Measurements from ENCODE around the gene MICAL3.

Gene MICAL3

DNA sequence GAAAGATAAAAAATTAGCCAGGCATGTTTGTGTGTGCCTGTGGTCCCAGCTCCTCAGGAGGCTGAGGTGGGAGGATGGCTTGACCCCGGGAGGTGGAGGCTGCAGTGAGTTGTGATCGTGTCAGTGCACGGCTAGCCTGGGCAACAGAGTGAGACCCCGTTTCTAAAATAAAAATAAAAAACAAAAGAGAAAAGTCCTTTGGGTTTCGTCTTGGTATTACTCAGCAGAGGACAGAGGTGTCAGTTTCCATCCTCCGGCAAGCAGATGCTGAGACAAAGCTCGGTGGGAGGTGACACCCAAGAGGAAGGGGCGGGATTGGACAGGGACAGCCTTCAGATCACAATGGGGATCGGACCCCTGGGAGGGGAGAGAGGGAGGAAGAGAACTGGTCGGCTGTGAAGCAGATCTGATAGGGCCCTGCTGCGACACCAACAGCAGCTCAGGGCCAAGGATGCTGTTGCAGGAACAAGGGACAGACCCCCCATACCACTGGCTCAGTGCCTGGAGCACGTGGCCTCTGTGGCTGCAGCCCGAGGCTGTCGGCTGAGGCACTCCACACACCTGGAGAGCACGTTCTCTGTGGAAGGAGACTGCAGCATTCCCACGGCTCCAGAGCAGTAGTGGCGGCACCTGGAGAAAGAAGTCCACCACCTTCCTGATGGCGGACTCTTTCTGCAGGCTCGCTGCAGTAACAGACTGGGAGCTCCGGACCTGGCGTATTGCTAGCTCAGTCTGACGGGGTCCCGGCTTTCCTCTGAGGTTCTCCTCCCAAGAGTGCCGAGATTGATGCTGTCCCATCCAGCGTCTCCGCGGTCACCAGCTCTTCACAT, 244.9 kb downstream of the MICAL3 start:
- Histone ChIP-seq H3K9me3 (ENCODE audit: insufficient read depth, low read length) (no peaks in the 10 kb centered on the region), H2AFZ (ENCODE audit: low read depth, low read length) (no peak overlapping the region), H3K27ac (ENCODE audit: low read length) (peak overlapping the region; percentile 94), H3K9ac (ENCODE audit: low read length) (peak overlapping the region; percentile 97), H3K36me3 (replicated peaks; ENCODE audit: low read depth, low read length) (peaks cover 20% of the 10 kb centered on the region), H3K4me2 (ENCODE audit: low read length) (peak overlapping the region; percentile 99), H3K4me3 (ENCODE audit: low read length) (peak overlapping the region; percentile 83), H3K27me3 (ENCODE audit: low read depth, low read length) (no peaks in the 10 kb centered on the region), H3K79me2 (ENCODE audit: low read length) (peaks cover 57% of the 10 kb centered on the region), H3K4me1 (ENCODE audit: low read length) (peaks cover 73% of the 10 kb centered on the region), H4K20me1 (ENCODE audit: insufficient read depth, low read length) (no peaks in the 10 kb centered on the region)
- no peak for TF ChIP-seq EZH2phosphoT487 (IDR thresholded peaks at IDR 0.05; ENCODE audit: low read depth)
- TF ChIP-seq, protein P1, sequence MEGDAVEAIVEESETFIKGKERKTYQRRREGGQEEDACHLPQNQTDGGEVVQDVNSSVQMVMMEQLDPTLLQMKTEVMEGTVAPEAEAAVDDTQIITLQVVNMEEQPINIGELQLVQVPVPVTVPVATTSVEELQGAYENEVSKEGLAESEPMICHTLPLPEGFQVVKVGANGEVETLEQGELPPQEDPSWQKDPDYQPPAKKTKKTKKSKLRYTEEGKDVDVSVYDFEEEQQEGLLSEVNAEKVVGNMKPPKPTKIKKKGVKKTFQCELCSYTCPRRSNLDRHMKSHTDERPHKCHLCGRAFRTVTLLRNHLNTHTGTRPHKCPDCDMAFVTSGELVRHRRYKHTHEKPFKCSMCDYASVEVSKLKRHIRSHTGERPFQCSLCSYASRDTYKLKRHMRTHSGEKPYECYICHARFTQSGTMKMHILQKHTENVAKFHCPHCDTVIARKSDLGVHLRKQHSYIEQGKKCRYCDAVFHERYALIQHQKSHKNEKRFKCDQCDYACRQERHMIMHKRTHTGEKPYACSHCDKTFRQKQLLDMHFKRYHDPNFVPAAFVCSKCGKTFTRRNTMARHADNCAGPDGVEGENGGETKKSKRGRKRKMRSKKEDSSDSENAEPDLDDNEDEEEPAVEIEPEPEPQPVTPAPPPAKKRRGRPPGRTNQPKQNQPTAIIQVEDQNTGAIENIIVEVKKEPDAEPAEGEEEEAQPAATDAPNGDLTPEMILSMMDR (IDR thresholded peaks at IDR 0.05; ENCODE audit: low read depth, low read length) = no peak

DNA sequence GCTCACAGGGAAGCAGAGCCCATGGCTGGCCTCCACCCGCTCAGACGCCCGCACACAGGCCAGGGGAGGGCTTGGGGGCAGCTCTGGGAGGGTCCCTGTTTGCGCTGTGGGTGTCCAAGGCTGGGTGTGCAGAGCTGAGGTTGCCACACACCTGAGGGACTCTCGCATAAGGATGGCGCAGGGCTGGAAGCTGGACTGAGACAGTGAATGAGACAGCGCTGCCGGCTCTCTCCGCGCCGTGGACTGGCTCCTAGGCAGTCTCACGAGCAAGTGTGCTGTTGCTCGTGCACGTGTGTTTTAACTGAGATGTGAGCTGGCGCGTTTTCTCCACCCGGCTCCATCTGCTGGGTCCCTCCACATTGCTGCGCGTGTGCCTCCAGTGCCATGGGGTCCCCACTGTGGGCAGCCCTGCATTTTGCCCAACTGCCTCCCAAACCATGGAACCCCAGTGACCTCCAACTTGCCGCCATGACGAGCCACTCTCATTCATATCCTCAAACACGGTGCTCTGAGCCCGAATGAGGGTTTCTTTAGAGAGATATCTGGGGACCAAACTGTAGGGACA, 245.9 kb downstream of the MICAL3 start:
- no peaks in the 10 kb centered on the region for H3K27me3 ChIP-seq (ENCODE audit: low read depth, low read length)
- peaks cover 66% of the 10 kb centered on the region for H3K79me2 ChIP-seq (ENCODE audit: low read length)
- peaks cover 20% of the 10 kb centered on the region for H3K36me3 ChIP-seq (replicated peaks; ENCODE audit: low read depth, low read length)
- H3K4me1 ChIP-seq (ENCODE audit: low read length) = peaks cover 74% of the 10 kb centered on the region
- no peaks in the 10 kb centered on the region for H4K20me1 ChIP-seq (ENCODE audit: insufficient read depth, low read length)
- H3K4me3 ChIP-seq (ENCODE audit: low read length) = peak overlapping the region; percentile 83
- H3K27ac ChIP-seq (ENCODE audit: low read length) = peak overlapping the region; percentile 94
- no peak for TF ChIP-seq EZH2phosphoT487 (IDR thresholded peaks at IDR 0.05; ENCODE audit: low read depth)
- TF ChIP-seq, protein P1 (IDR thresholded peaks at IDR 0.05; ENCODE audit: low read depth, low read length) = no peak
- H3K9me3 ChIP-seq (ENCODE audit: insufficient read depth, low read length) = no peaks in the 10 kb centered on the region
- H2AFZ ChIP-seq (ENCODE audit: low read depth, low read length) = no peak overlapping the region
- peak overlapping the region; percentile 99 for H3K4me2 ChIP-seq (ENCODE audit: low read length)
- peak overlapping the region; percentile 97 for H3K9ac ChIP-seq (ENCODE audit: low read length)

DNA sequence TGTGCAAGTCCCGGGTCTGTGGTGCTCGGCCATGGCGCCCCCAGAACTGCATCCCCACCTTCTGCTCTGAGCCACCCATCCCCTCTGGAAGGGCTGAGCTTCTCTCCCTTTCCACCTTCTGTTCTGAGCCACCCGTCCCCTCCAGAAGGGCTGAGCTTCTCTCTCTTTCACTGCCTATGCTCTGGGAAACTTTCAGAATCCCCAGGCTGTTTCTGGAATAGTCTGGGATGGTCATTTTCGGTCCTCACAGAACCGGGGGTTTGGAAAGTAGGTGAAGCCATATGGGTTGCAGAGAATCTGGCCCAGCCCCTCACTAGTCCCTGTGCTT, 246.7 kb downstream of the MICAL3 start:
- Histone ChIP-seq H4K20me1 (ENCODE audit: insufficient read depth, low read length) (peaks cover 6% of the 10 kb centered on the region), H3K4me2 (ENCODE audit: low read length) (peak overlapping the region; percentile 99), H3K9ac (ENCODE audit: low read length) (peak overlapping the region; percentile 97), H3K79me2 (ENCODE audit: low read length) (peaks cover 73% of the 10 kb centered on the region), H3K4me1 (ENCODE audit: low read length) (peaks cover 70% of the 10 kb centered on the region), H3K4me3 (ENCODE audit: low read length) (peak overlapping the region; percentile 83), H3K27ac (ENCODE audit: low read length) (peak overlapping the region; percentile 94), H3K36me3 (replicated peaks; ENCODE audit: low read depth, low read length) (peaks cover 27% of the 10 kb centered on the region), H3K27me3 (ENCODE audit: low read depth, low read length) (no peaks in the 10 kb centered on the region), H3K9me3 (ENCODE audit: insufficient read depth, low read length) (no peaks in the 10 kb centered on the region), H2AFZ (ENCODE audit: low read depth, low read length) (no peak overlapping the region; the same call in 1 of the 2 replicates)
- no peak for TF ChIP-seq EZH2phosphoT487 (IDR thresholded peaks at IDR 0.05; ENCODE audit: low read depth)
- TF ChIP-seq, protein P1 (IDR thresholded peaks at IDR 0.05; ENCODE audit: low read depth, low read length) = no peak

DNA sequence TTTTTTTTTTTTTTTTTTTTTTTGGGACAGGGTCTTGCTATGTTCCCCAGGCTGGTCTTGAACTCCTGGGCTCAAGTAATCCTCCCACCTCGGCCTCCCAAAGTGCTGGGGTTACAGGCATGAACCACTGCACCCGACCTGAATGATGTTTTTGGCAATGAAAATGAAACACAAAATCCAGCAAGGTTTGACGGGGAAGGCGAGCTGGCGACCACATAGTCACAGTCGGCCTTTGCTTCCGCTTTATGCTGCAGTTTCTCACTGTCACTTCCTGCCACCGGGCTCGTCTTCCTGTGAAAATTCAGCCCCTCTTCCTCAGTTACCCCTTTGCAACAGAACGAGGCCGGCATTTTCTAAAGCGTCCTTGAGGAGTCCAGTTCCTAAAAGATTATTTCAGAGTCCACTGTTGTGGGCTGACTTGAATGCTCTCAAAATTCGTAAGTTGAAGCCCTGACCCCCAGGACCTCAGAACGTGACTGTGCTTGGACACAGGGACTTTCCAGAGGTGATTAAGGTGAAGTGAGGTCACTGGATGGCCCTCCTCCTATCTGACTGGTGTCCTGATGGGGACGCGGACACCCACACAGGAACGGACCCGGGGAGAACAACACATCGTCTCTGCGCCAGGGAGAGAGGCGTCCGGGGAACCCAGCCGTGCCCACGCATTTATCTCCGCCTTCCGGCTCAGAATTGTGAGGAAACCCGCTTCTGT, 247.2 kb downstream of the MICAL3 start:
- Histone ChIP-seq H4K20me1 (ENCODE audit: insufficient read depth, low read length) (peaks cover 11% of the 10 kb centered on the region), H3K4me3 (ENCODE audit: low read length) (peak overlapping the region; percentile 83), H2AFZ (ENCODE audit: low read depth, low read length) (no peak overlapping the region; the same call in 1 of the 2 replicates), H3K79me2 (ENCODE audit: low read length) (peaks cover 73% of the 10 kb centered on the region), H3K36me3 (replicated peaks; ENCODE audit: low read depth, low read length) (peaks cover 32% of the 10 kb centered on the region), H3K4me1 (ENCODE audit: low read length) (peaks cover 70% of the 10 kb centered on the region), H3K9ac (ENCODE audit: low read length) (peak overlapping the region; percentile 97), H3K27me3 (ENCODE audit: low read depth, low read length) (no peaks in the 10 kb centered on the region), H3K4me2 (ENCODE audit: low read length) (peak overlapping the region; percentile 99), H3K9me3 (ENCODE audit: insufficient read depth, low read length) (no peaks in the 10 kb centered on the region), H3K27ac (ENCODE audit: low read length) (peak overlapping the region; percentile 94)
- TF ChIP-seq, protein P1 (IDR thresholded peaks at IDR 0.05; ENCODE audit: low read depth, low read length) = no peak
- TF ChIP-seq EZH2phosphoT487 (IDR thresholded peaks at IDR 0.05; ENCODE audit: low read depth) = no peak

All from OCI-LY3 (cell line).